Esophagus muscularis mucosa (tissue), 4 donors: Measurements from ENCODE around the gene FIGLA. TPM values are rescaled to one million over a fixed set of nuclear protein-coding genes. Genes with fewer than 3 reads are reported as not detected.

Experiments
- DNase-seq: peaks from one replicate; pipeline ENCODE4 v3.0.0-alpha.2; 2017; ENCODE audit errors: extremely low spot score
- H3K27ac ChIP-seq, 4 donors: fragments of 200-600 bp; sonication (generic); replicated peaks in 1 of 4; 1 replicate in 3 of 4; 2 replicates in 1 of 4; pipeline ENCODE4 v1.5.1; 2016 to 2019; ENCODE audit warnings: mild to moderate bottlenecking in 1 of 4
- H3K27me3 ChIP-seq, 4 donors: fragments of 200-600 bp; sonication (generic); one replicate each; pipeline versions ENCODE4 v1.5.1 to v1.6.0; 2016 to 2019
- H3K36me3 ChIP-seq, 4 donors: fragments of 200-600 bp; sonication (generic); one replicate each; pipeline ENCODE4 v1.5.1; 2016 to 2019
- H3K4me1 ChIP-seq, 4 donors: fragments of 200-600 bp; sonication (generic); one replicate each; pipeline ENCODE4 v1.5.1; 2016 to 2019
- H3K4me3 ChIP-seq, 4 donors: fragments of 200-600 bp; sonication (generic); 1 replicate in 2 of 4; 2 replicates in 2 of 4; pipeline ENCODE4 v1.5.1; 2016 to 2019; ENCODE audit warnings: mild to moderate bottlenecking in 4 of 4, moderate library complexity in 1 of 4
- H3K9me3 ChIP-seq, 4 donors: fragments of 200-600 bp; sonication (generic); 1 replicate in 3 of 4; 2 replicates in 1 of 4; pipeline ENCODE4 v1.5.1; 2016 to 2019
- EP300 ChIP-seq: sonication (generic); formaldehyde crosslinking; IDR thresholded peaks from one replicate; pipeline ENCODE4 v1.6.1; 2017; ENCODE audit warnings: antibody characterized with exemption
- POLR2A ChIP-seq: fragments of 450-650 bp; IDR thresholded peaks from one replicate; pipeline ENCODE4 v1.6.1; 2017; ENCODE audit warnings: antibody characterized with exemption, moderate library complexity, mild to moderate bottlenecking, low read depth
- POLR2AphosphoS5 ChIP-seq, 2 donors: sonication (generic); formaldehyde crosslinking; IDR thresholded peaks; one replicate each; pipeline ENCODE4 v1.6.1; 2017; ENCODE audit warnings: antibody characterized with exemption in 2 of 2
- WGBS: methylation state at CpG from one replicate; pipeline ENCODE4 v1.1.5; 2018; 5-methylcytosine and 5-hydroxymethylcytosine counted together
- intact Hi-C: fragments of 100-400 bp; cut with DNase I; formaldehyde crosslinking; loops from one replicate; pipeline ENCODE4 v1.15.1; 2023
- total RNA-seq, 4 donors: library from RNA; depleted of rRNA; stranded (reverse); fragments of >200 nt; gene quantifications; one replicate each; pipeline versions ENCODE4 v1.1.0 to v1.2.1, GENCODE V29; 2016
- TF ChIP-seq, protein P1 (sequence below), 3 experiments: fragments of 200-600 bp in 2 of 3; fragments of 450-650 bp in 1 of 3; sonication (generic) in 2 of 3; IDR thresholded peaks; one replicate each; pipeline ENCODE4 v1.5.1; 2017 to 2019; ENCODE audit warnings: antibody characterized with exemption in 3 of 3, mild to moderate bottlenecking in 2 of 3, moderate library complexity in 1 of 3

Gene FIGLA
- total RNA-seq, 4 donors from 2014 or later = not detected

DNA sequence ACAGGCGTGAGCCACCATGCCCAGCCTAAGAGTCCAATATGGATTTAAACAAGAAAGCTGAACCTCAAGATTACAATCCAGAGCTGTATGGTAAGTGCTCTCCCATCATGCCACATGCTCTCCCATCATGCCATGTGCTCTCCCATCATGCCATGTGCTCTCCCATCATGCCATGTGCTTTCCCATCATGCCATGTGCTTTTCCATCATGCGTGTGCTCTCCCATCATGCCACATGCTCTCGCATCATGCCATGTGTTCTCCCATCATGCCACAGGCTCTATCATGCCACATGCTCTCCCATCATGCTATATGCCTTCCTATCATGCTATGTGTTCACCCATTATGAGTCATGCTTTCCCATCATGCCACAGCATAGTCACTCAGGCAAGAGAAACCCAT, 43.2 kb downstream of the FIGLA start:
- H3K9me3 ChIP-seq = no peaks in the 10 kb centered on the region
- no peak overlapping the region for H3K27ac ChIP-seq
- no peaks in the 10 kb centered on the region for H3K36me3 ChIP-seq
- 99% methylated on average over 3 of the region's 3 CpGs for WGBS
- DNase-seq = no peak
- H3K4me3 ChIP-seq = no peak overlapping the region
- no peaks in the 10 kb centered on the region for H3K4me1 ChIP-seq
- H3K27me3 ChIP-seq = peaks cover 0 to 10% (median 0%) of the 10 kb centered on the region in 4 donors
- intact Hi-C loops = no loop called here
- TF ChIP-seq POLR2AphosphoS5 (IDR thresholded peaks at IDR 0.05) (no peak), POLR2A (no peak), EP300 (no peak)
- TF ChIP-seq, protein P1, sequence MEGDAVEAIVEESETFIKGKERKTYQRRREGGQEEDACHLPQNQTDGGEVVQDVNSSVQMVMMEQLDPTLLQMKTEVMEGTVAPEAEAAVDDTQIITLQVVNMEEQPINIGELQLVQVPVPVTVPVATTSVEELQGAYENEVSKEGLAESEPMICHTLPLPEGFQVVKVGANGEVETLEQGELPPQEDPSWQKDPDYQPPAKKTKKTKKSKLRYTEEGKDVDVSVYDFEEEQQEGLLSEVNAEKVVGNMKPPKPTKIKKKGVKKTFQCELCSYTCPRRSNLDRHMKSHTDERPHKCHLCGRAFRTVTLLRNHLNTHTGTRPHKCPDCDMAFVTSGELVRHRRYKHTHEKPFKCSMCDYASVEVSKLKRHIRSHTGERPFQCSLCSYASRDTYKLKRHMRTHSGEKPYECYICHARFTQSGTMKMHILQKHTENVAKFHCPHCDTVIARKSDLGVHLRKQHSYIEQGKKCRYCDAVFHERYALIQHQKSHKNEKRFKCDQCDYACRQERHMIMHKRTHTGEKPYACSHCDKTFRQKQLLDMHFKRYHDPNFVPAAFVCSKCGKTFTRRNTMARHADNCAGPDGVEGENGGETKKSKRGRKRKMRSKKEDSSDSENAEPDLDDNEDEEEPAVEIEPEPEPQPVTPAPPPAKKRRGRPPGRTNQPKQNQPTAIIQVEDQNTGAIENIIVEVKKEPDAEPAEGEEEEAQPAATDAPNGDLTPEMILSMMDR (IDR thresholded peaks at IDR 0.05) = no peak

DNA sequence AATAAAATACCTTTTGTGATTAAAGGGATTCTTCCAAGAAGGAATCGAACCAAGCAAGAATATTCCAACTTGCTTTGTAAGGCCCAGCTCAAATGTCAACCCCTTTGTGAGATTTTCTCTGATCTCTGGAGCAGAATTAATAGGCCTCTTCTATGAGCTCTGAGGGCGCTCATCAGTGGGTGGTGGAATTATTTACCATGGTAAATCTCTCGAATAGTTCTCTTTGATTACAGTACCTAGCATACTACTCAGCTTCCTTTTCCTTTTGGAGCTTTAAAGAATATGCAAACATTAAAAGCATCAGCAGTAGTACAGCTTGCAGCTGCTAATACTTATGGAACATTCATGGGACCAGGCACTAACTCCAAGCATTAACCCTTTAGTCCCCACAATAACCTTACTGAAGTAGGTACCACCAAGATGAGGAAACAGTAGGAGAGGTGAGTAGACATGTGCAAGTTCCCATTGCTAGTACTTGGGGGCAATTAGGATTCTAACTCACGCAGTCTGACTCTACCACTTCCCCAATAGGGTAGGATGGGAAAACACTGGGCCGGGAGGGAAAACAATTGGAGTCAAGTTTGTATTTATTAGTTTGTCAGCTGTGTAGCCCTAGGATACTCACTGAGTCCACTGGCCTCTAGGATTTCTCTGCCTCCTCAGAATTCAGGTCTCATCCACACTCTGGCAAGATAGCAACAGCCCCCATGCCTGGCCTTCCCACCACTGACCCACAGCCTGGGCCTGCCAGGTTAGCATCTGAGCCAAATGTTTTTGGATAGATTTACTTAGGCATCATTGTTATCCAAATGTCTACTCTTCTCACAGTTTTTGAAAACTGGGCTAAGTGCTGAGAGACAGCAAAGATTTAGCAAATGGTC, 44.1 kb downstream of the FIGLA start:
- H3K27ac ChIP-seq = no peak overlapping the region
- no peaks in the 10 kb centered on the region for H3K4me1 ChIP-seq
- DNase-seq = no peak
- no peaks in the 10 kb centered on the region for H3K36me3 ChIP-seq
- peaks cover 0 to 10% (median 0%) of the 10 kb centered on the region in 4 donors for H3K27me3 ChIP-seq
- H3K4me3 ChIP-seq = no peak overlapping the region
- no peaks in the 10 kb centered on the region for H3K9me3 ChIP-seq
- 65% methylated on average over 5 of the region's 5 CpGs for WGBS
- TF ChIP-seq EP300 (no peak), POLR2A (no peak)
- intact Hi-C loops = no loop called here

DNA sequence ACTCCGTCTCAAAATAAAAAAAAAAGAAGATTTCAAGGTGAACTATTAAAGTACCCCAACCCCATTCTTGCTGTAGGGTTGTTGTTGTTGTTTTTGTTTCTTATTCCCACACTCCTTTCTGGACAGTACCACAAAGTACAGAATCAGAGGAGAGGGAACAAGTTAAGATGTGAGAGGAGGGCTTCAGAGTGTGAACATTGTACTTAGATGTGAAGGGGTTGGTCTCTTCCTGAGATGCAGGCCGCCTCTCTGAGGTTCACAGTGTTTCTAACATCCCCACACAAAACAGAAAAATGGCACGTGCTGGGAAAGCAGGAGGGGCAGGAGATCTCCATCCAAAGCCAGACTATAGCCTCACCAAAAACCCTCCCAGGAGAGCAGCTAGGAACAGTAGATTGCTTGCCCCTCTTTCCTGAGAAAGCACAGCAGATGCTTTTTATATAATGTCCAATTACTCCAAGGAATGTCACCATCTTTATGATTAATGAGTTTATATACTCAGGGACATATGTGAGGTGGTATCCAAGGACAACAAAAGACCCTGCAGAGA, 45.1 kb downstream of the FIGLA start:
- Histone ChIP-seq H3K4me3 (no peak overlapping the region), H3K9me3 (no peaks in the 10 kb centered on the region), H3K27ac (no peak overlapping the region), H3K4me1 (no peaks in the 10 kb centered on the region), H3K36me3 (no peaks in the 10 kb centered on the region), H3K27me3 (peaks cover 0 to 10% (median 0%) of the 10 kb centered on the region in 4 donors)
- TF ChIP-seq EP300 (no peak), POLR2AphosphoS5 (IDR thresholded peaks at IDR 0.05) (no peak), POLR2A (no peak)
- TF ChIP-seq, protein P1 (IDR thresholded peaks at IDR 0.05) = no peak
- DNase-seq = no peak
- WGBS = 64% methylated on average over 3 of the region's 3 CpGs
- intact Hi-C loops = no loop called here

DNA sequence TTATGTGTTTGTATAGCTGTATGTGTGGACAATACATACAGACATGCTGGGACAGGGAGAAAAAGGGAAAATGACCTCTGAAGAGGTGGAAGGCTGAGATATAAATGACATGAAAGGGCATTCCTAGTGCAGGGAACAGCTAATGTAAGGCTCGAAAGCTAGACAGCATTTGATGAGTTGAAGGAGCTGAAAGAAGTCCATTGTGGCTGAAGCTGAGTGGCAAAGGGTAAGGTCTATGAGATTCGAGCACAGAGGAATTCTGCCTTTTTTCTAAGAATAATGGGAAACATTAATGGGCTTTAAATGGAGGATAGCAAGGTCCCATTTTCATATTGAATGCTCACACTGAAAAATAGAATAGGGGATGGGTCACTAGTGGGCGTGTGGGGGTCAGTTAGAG, 46.0 kb downstream of the FIGLA start:
- intact Hi-C loops = no loop called here
- no peak for DNase-seq
- Histone ChIP-seq H3K4me3 (no peak overlapping the region), H3K27ac (no peak overlapping the region), H3K4me1 (no peaks in the 10 kb centered on the region), H3K36me3 (no peaks in the 10 kb centered on the region), H3K9me3 (peaks cover 0 to 5% (median 2%) of the 10 kb centered on the region in 4 donors), H3K27me3 (peaks cover 0 to 4% (median 0%) of the 10 kb centered on the region in 4 donors)
- WGBS = 79% methylated on average over 3 of the region's 3 CpGs
- TF ChIP-seq, protein P1 (IDR thresholded peaks at IDR 0.05) = no peak
- TF ChIP-seq POLR2AphosphoS5 (IDR thresholded peaks at IDR 0.05) (no peak), EP300 (no peak), POLR2A (no peak)

DNA sequence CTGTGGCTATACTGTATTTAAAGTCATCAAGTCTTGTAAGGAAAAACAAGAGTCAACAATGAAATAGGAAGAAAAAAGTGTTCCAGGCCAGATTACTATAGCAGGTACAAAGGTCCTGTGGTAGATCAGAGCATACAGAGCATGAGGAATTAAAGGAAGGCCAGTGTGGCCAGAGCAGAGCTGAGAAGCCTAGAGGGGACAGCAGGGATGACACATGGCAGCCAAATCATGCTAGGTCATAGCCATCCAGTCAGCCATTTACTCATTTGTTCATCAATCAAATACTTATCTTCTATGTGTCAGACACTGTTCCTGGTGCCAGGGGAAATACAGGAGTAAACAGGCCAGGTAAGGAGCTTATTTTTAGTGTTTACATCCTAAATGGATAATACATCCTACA, 46.8 kb downstream of the FIGLA start:
- no peaks in the 10 kb centered on the region for H3K4me1 ChIP-seq
- TF ChIP-seq POLR2A = no peak
- no peak for TF ChIP-seq EP300
- no peak for TF ChIP-seq POLR2AphosphoS5 (IDR thresholded peaks at IDR 0.05)
- TF ChIP-seq, protein P1 (IDR thresholded peaks at IDR 0.05) = no peak
- H3K27ac ChIP-seq = no peak overlapping the region
- no peaks in the 10 kb centered on the region for H3K36me3 ChIP-seq
- intact Hi-C loops = no loop called here
- H3K4me3 ChIP-seq = no peak overlapping the region
- no peak for DNase-seq
- peaks cover 0 to 5% (median 2%) of the 10 kb centered on the region in 4 donors for H3K9me3 ChIP-seq
- H3K27me3 ChIP-seq = peaks cover 0 to 4% (median 0%) of the 10 kb centered on the region in 4 donors
